ENCODE measurements around the gene TRIO.

TRIO gene

GRCh38 chr5:14467251-14467650 is 324.1 kb downstream of the TRIO start:
- H3K36me3 ChIP-seq (ENCODE audit: control insufficient read depth, insufficient read depth, low read length) = no peaks in the 10 kb centered on the region
- no peaks in the 10 kb centered on the region for H3K79me2 ChIP-seq
- no peak overlapping the region for H3K4me3 ChIP-seq (ENCODE audit: low read depth, low read length)
- H3K9me3 ChIP-seq (ENCODE audit: control insufficient read depth, low read length) = no peaks in the 10 kb centered on the region
- no peak overlapping the region for H3K9ac ChIP-seq
- H2AFZ ChIP-seq = no peak overlapping the region
- H3K27ac ChIP-seq = no peak overlapping the region
- no peaks in the 10 kb centered on the region for H3K27me3 ChIP-seq (ENCODE audit: control insufficient read depth, insufficient read depth, low read length)
- H3K4me2 ChIP-seq (ENCODE audit: low read length) = no peak overlapping the region
- peaks cover 6% of the 10 kb centered on the region for H3K4me1 ChIP-seq
- TF ChIP-seq, protein P1, sequence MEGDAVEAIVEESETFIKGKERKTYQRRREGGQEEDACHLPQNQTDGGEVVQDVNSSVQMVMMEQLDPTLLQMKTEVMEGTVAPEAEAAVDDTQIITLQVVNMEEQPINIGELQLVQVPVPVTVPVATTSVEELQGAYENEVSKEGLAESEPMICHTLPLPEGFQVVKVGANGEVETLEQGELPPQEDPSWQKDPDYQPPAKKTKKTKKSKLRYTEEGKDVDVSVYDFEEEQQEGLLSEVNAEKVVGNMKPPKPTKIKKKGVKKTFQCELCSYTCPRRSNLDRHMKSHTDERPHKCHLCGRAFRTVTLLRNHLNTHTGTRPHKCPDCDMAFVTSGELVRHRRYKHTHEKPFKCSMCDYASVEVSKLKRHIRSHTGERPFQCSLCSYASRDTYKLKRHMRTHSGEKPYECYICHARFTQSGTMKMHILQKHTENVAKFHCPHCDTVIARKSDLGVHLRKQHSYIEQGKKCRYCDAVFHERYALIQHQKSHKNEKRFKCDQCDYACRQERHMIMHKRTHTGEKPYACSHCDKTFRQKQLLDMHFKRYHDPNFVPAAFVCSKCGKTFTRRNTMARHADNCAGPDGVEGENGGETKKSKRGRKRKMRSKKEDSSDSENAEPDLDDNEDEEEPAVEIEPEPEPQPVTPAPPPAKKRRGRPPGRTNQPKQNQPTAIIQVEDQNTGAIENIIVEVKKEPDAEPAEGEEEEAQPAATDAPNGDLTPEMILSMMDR (IDR thresholded peaks at IDR 0.05) = no peak

GRCh38 chr5:14467886-14468285 is 324.7 kb downstream of the TRIO start:
- no peaks in the 10 kb centered on the region for H3K36me3 ChIP-seq (ENCODE audit: control insufficient read depth, insufficient read depth, low read length)
- no peaks in the 10 kb centered on the region for H3K27me3 ChIP-seq (ENCODE audit: control insufficient read depth, insufficient read depth, low read length)
- H3K9me3 ChIP-seq (ENCODE audit: control insufficient read depth, low read length) = no peaks in the 10 kb centered on the region
- TF ChIP-seq, protein P1 (IDR thresholded peaks at IDR 0.05) = no peak
- no peaks in the 10 kb centered on the region for H3K79me2 ChIP-seq
- H3K4me1 ChIP-seq = peaks cover 6% of the 10 kb centered on the region
- no peak overlapping the region for H3K4me2 ChIP-seq (ENCODE audit: low read length)
- no peak overlapping the region for H3K9ac ChIP-seq
- H3K27ac ChIP-seq = no peak overlapping the region
- no peak overlapping the region for H2AFZ ChIP-seq
- no peak overlapping the region for H3K4me3 ChIP-seq (ENCODE audit: low read depth, low read length)

GRCh38 chr5:14469551-14470377 is 326.6 kb downstream of the TRIO start:
- H3K9ac ChIP-seq = no peak overlapping the region
- TF ChIP-seq, protein P1 (IDR thresholded peaks at IDR 0.05) = no peak
- no peaks in the 10 kb centered on the region for H3K36me3 ChIP-seq (ENCODE audit: control insufficient read depth, insufficient read depth, low read length)
- peaks cover 6% of the 10 kb centered on the region for H3K4me1 ChIP-seq
- H3K27ac ChIP-seq = no peak overlapping the region
- no peaks in the 10 kb centered on the region for H3K9me3 ChIP-seq (ENCODE audit: control insufficient read depth, low read length)
- no peak overlapping the region for H3K4me3 ChIP-seq (ENCODE audit: low read depth, low read length)
- no peak overlapping the region for H3K4me2 ChIP-seq (ENCODE audit: low read length)
- H3K27me3 ChIP-seq (ENCODE audit: control insufficient read depth, insufficient read depth, low read length) = no peaks in the 10 kb centered on the region
- H2AFZ ChIP-seq = no peak overlapping the region
- no peaks in the 10 kb centered on the region for H3K79me2 ChIP-seq

- H3K36me3 ChIP-seq (ENCODE audit: control insufficient read depth, insufficient read depth, low read length) = no peaks in the 10 kb centered on the region
- TF ChIP-seq, protein P1 (IDR thresholded peaks at IDR 0.05) = no peak
- no peak overlapping the region for H2AFZ ChIP-seq
- H3K9me3 ChIP-seq (ENCODE audit: control insufficient read depth, low read length) = no peaks in the 10 kb centered on the region
- H3K27me3 ChIP-seq (ENCODE audit: control insufficient read depth, insufficient read depth, low read length) = no peaks in the 10 kb centered on the region
- no peak overlapping the region for H3K4me3 ChIP-seq (ENCODE audit: low read depth, low read length)
- no peak overlapping the region for H3K9ac ChIP-seq
- H3K4me2 ChIP-seq (ENCODE audit: low read length) = no peak overlapping the region
- peaks cover 6% of the 10 kb centered on the region for H3K4me1 ChIP-seq
- H3K27ac ChIP-seq = no peak overlapping the region
- H3K79me2 ChIP-seq = no peaks in the 10 kb centered on the region
These were observed 328.4 kb downstream of the TRIO start for GRCh38 chr5:14471507-14471906.
